AG10803 (cell line): Measurements from ENCODE around the gene RHBDD2.
"Not testable (repeated sequence)": the region's sequence is repeated elsewhere in the genome, so short reads cannot be mapped to it uniquely, and the experiment has no call there.

ENCODE experiments used
- DNase-seq: peaks from one replicate; pipeline ENCODE4 v3.0.0; 2010; ENCODE audit warnings: low read depth
- H3K4me3 ChIP-seq: 2 replicates; pipeline ENCODE4 v1.5.1; 2011; ENCODE audit warnings: mild to moderate bottlenecking, low read length, control low read depth
- CTCF ChIP-seq: conservative IDR thresholded peaks from 2 replicates; pipeline ENCODE4 v1.5.1; 2011; ENCODE audit warnings: mild to moderate bottlenecking, low read length, control low read depth, inconsistent platforms

The RHBDD2 gene

GRCh38 chr7:75884476-75884875 is 5.6 kb downstream of the RHBDD2 start:
- DNase-seq = no peak
- TF ChIP-seq CTCF = no peak
- H3K4me3 ChIP-seq = no peak overlapping the region

- no peak overlapping the region for H3K4me3 ChIP-seq
- no peak for TF ChIP-seq CTCF
- DNase-seq = no peak
Measured at GRCh38 chr7:75885036-75885435, 6.2 kb downstream of the RHBDD2 start.

GRCh38 chr7:75887669-75888369 is 9.0 kb downstream of the RHBDD2 start:
- no peak overlapping the region for H3K4me3 ChIP-seq
- no peak for TF ChIP-seq CTCF
- DNase-seq = no peak

GRCh38 chr7:75888464-75889222 is 9.8 kb downstream of the RHBDD2 start:
- no peak for DNase-seq

GRCh38 chr7:75889223-75889825 is 10.5 kb downstream of the RHBDD2 start:
- no peak overlapping the region for H3K4me3 ChIP-seq
- TF ChIP-seq CTCF = no peak
- no peak for DNase-seq

More at GRCh38 chr7:75888464-75889222, 9.8 kb downstream of the RHBDD2 start:
- no peak for TF ChIP-seq CTCF
- H3K4me3 ChIP-seq = no peak overlapping the region

GRCh38 chr7:75889826-75890225 is 11.0 kb downstream of the RHBDD2 start:
- H3K4me3 ChIP-seq = no peak overlapping the region
- no peak for TF ChIP-seq CTCF
- peak; percentile 57 for DNase-seq

- not testable (repeated sequence) for H3K4me3 ChIP-seq, DNase-seq
Measured at GRCh38 chr7:75891237-75891636, 12.4 kb downstream of the RHBDD2 start.
